GM19328 (cell line): ENCODE measurements around the gene TELO2.

Source experiments
- ATAC-seq: cut with Tn5 transposase; IDR thresholded peaks from one replicate; pipeline ENCODE4 v1.9.1; 2021; ENCODE audit warnings: mild to moderate bottlenecking, moderate library complexity; ENCODE audit not compliant: unreplicated experiment

Gene TELO2

GRCh38 chr16:1492923-1493745, at the start of gene TELO2:
Gene TELO2 (plus strand): TSS chr16:1493360. CDS start chr16:1494282, 922 bp downstream.
- peak; percentile 59 for ATAC-seq

- no peak for ATAC-seq
These were observed 49.7 kb upstream of the TELO2 start for GRCh38 chr16:1443403-1443973.

DNA sequence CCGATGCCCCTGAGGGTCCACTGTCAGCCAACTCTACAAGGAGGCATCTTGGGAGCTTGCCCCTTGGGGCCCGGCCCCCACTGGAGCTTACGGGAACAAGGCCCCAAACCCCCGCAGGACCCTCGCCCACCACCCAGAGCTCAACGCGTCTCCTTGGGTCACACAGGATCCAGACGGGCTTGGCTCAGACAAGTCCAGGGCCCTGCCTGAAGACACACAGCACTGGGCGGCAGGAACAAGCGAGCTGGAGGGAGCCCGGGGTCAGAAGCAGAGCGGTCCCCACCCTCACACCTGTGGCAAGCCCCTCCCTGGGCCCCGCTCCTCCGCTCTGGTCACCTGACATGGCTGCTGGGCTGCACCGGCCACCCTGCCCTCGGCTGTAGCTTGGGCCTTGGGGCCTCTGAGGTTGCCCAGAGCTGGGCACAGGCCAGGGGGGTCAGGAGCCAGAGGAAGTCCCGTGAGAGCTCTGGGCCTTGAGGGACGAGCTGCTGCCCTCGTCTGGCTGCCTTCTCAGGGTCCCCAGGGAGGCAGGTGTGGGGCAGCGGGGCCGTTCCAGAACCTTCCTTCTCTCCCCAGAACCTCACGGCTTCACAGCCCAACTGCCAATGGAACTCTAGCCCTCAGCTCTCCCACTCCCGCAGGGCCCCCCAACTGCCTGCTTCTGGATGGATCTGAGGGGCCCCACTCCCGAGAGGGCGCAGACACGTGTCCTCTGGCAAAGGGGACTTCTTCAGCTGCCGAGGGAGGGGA, 49.0 kb upstream of the TELO2 start, which contains the start of gene CCDC154:
CCDC154 (minus strand) TSS at position 577 of the 750 bp plus-strand sequence; CDS start at position 343, 234 bp downstream.
- ATAC-seq, result no peak

GRCh38 chr16:1444730-1445517, 48.2 kb upstream of the TELO2 start:
- ATAC-seq, result no peak

- ATAC-seq, result no peak
These were observed 47.5 kb upstream of the TELO2 start for GRCh38 chr16:1445518-1446203.

GRCh38 chr16:1446296-1447080, 46.7 kb upstream of the TELO2 start:
- ATAC-seq, result no peak

DNA sequence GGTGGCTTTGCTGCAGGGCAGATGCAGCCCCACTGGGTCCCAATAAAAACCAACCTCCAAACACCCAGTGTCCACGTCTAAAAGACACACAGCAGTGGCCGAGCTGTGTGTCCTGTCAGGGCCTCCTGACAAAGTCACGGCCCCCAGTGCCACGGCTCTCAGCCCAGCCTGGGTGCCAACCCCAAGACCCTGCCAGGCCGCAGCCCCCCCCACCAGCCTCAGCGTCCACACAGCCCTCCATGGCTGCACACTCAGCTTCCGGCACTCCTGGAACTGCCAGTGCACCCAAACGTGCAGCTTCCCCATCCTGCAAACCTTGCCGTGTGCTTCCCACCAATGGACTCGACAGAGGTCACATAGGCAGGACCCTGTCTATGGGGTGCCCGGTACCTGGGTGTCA, 45.2 kb upstream of the TELO2 start:
- ATAC-seq, result no peak

GRCh38 chr16:1448536-1449116, 44.5 kb upstream of the TELO2 start:
- ATAC-seq, result no peak

DNA sequence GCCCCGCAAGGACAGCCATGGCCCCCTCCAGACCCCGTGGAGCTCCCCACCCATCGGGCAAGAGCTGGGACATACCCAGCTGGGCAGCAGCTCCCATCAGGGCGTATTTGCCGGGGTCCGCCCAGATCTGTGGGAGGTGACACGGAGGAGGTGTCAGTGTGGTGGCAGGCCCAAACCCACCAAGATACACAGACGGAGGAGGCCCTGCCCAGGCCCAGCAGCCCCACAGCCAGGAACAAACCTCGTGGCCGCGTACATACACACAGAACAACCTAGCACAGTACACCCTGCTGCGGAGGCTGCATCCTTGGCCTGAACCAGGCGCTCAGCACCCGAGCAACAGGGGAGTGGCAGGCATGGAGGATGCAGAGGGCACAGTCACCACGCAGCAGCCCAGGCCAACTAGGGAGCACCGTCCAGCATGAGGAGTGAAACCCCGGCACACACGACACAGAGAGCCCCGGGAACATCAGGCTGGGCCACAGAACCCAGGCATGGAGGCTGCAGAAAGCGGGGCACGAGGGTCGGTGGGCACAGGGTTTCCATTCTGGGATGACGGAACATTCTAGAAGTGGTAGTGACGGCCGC, 43.9 kb upstream of the TELO2 start:
- ATAC-seq, result no peak

DNA sequence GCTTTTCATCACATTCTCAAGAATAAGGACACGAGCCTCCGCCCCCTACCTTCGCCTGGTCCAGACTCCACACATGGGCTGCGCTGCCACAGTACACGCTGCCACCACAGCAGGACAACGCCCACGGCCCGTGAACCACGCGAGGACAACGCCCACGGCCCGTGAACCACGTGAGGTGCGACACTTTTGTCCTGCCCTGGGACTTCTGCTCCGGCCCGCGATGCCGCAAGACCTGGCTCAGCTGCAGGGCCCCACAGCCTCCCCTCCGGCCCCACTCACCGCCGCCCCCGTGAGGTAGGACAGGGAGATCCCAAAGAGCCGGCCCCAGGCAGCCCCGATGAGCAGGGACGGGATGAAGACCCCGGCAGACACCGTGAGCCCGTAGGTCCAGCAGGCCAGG, 42.9 kb upstream of the TELO2 start:
- no peak for ATAC-seq

- ATAC-seq, result no peak
These were observed 42.3 kb upstream of the TELO2 start for GRCh38 chr16:1450841-1451240.

GRCh38 chr16:1451702-1452392, 41.3 kb upstream of the TELO2 start:
- ATAC-seq, result no peak

- no peak for ATAC-seq
These were observed 40.6 kb upstream of the TELO2 start for GRCh38 chr16:1452530-1452929.

- ATAC-seq, result no peak
These were observed 39.8 kb upstream of the TELO2 start for GRCh38 chr16:1453316-1453715.

DNA sequence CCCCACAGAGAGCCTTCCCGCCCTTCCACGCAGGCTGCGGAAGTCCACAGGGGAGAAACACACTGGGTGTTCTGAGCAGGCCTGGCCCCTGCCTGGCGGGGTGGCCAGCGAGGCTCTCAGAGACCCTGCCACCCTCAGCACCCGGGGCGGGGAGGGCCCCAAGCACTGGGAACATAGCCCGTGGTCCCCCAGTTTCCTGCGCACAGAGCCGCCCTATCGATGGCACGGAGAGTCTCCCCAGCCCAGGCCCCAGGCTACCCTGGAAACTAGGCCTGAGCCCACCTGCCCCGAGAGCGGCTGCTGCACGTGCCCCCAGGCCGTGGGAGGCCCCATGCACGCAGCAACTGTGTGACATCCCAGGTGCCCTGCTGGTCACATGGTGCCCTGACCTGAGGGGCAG, 38.6 kb upstream of the TELO2 start:
- no peak for ATAC-seq

DNA sequence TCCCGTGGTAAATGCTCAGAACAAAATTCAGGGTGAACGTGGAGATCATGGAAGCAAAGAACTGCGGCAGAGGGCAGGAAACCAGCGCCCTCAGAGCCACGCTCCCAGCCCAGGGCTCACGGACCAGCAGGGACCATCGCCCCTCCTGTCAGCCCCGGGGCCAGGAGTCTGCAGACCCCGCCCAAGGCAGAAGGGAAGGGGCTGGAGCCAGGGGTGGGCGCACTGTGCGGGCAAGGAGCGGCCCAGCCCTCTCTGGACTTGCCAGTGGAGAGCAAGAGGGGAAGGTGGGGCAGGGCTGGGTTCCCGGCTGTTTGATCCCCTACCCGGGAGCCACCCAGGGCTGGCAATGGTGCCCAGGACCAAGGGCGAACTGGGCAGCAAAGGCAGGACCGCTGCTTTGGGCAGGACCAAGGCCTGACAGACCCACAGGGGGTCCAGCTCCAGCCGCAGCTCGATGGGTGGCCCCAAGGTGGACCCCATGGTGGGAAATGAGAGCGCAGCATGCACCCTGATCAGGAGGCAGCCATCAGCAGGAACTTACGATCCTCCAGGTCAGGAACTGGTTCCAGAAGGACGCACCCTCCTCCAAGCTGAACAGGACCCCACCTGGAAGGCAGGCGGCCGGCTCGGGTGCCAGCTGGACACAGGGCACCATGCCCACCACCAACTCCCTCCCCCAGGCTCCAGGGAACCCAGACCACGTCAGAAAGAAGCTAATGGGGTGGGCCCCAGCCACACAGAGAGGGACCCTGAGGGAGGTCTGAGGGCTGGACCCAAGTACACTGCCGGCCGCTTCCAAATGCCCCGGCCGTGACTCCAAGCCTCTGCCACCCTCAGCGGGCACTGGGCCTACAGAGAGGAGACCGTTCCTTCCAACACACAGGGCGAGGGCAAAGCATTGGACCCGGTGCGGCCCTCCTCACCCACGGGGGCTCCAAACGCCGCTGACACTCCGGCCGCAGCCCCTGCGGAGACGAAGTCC, 37.7 kb upstream of the TELO2 start:
- ATAC-seq, result no peak

GRCh38 chr16:1456951-1457350, 36.2 kb upstream of the TELO2 start:
- no peak for ATAC-seq
